Adipocyte (in vitro differentiated cells): Measurements from ENCODE around the gene ZNF425.
"Not testable (repeated sequence)": the region's sequence is repeated elsewhere in the genome, so short reads cannot be mapped to it uniquely, and the experiment has no call there.

ENCODE experiments used
- DNase-seq: peaks from one replicate; pipeline ENCODE4 v3.0.0-alpha.2; 2015; ENCODE audit warnings: low read depth
- H3K27me3 ChIP-seq: replicated peaks from 2 replicates; pipeline ENCODE4 v1.7.0; 2013; ENCODE audit warnings: mild to moderate bottlenecking, low read length, moderate library complexity; ENCODE audit not compliant: control insufficient read depth, insufficient read depth
- H3K36me3 ChIP-seq: 2 replicates; pipeline ENCODE4 v1.7.0; 2013; ENCODE audit warnings: low read length, mild to moderate bottlenecking, moderate library complexity; ENCODE audit not compliant: control insufficient read depth, insufficient read depth, severe bottlenecking
- H3K4me1 ChIP-seq: 2 replicates; pipeline ENCODE4 v1.7.0; 2013; ENCODE audit warnings: mild to moderate bottlenecking, low read length, moderate library complexity; ENCODE audit not compliant: control insufficient read depth, insufficient read depth
- H3K4me3 ChIP-seq: 2 replicates; pipeline ENCODE4 v1.7.0; 2013; ENCODE audit warnings: mild to moderate bottlenecking, low read length, moderate library complexity
- H3K9ac ChIP-seq: 2 replicates; pipeline ENCODE4 v1.7.0; 2013; ENCODE audit warnings: mild to moderate bottlenecking, low read length, moderate library complexity
- H3K9me3 ChIP-seq: 2 replicates; pipeline ENCODE4 v1.7.0; 2013; ENCODE audit warnings: mild to moderate bottlenecking, low read length, moderate library complexity; ENCODE audit not compliant: control insufficient read depth

The ZNF425 gene

GRCh38 chr7:149126662-149127266 lies 640 bp upstream of the ZNF425 start:
- Histone ChIP-seq H3K4me3 (peak overlapping the region; percentile 100), H3K27me3 (no peaks in the 10 kb centered on the region), H3K9me3 (peaks cover 6% of the 10 kb centered on the region), H3K9ac (peak overlapping the region; percentile 100), H3K36me3 (peaks cover 15% of the 10 kb centered on the region), H3K4me1 (peaks cover 12% of the 10 kb centered on the region)
- peak; percentile 63 for DNase-seq

GRCh38 chr7:149125189-149125862 lies 798 bp downstream of the ZNF425 start:
- Histone ChIP-seq H3K9ac (peak overlapping the region; percentile 100), H3K4me3 (peak overlapping the region; percentile 100), H3K36me3 (peaks cover 3% of the 10 kb centered on the region), H3K9me3 (no peaks in the 10 kb centered on the region), H3K4me1 (peaks cover 15% of the 10 kb centered on the region), H3K27me3 (no peaks in the 10 kb centered on the region)
- DNase-seq = peak; percentile 38

- Histone ChIP-seq H3K27me3 (no peaks in the 10 kb centered on the region), H3K4me3 (no peak overlapping the region), H3K9ac (no peak overlapping the region), H3K4me1 (no peaks in the 10 kb centered on the region), H3K36me3 (no peaks in the 10 kb centered on the region), H3K9me3 (no peaks in the 10 kb centered on the region)
- no peak for DNase-seq
Measured at GRCh38 chr7:149109969-149110368, 16.2 kb downstream of the ZNF425 start.

DNA sequence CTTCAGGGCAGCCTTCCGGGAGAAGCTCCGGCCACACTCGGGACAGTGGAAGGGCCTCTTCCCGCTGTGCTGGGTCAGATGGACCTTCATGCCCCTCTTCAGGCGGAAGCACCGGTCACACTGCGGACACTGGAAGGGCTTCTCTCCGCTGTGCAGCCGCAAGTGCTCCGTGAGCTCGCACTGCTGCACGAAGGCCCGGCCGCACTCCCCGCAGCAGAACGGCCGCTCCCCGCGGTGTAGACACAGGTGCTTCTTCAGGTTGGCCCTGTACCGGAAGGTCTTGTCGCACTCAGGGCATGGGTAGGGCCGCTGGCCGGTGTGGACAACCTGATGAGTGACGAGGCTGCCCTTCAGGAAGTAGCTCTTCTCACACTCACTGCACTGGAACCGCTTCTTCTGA lies 21.4 kb downstream of the ZNF425 start:
- Histone ChIP-seq H3K27me3 (no peaks in the 10 kb centered on the region), H3K36me3 (peaks cover 11% of the 10 kb centered on the region), H3K4me3 (no peak overlapping the region), H3K4me1 (no peaks in the 10 kb centered on the region), H3K9me3 (no peaks in the 10 kb centered on the region), H3K9ac (no peak overlapping the region)
- DNase-seq = no peak

GRCh38 chr7:149104214-149104613 lies 21.9 kb downstream of the ZNF425 start:
- H3K36me3 ChIP-seq = peaks cover 11% of the 10 kb centered on the region
- H3K9me3 ChIP-seq = no peaks in the 10 kb centered on the region
- H3K4me1 ChIP-seq = no peaks in the 10 kb centered on the region
- no peak for DNase-seq
- no peaks in the 10 kb centered on the region for H3K27me3 ChIP-seq
- no peak overlapping the region for H3K4me3 ChIP-seq
- no peak overlapping the region for H3K9ac ChIP-seq

DNA sequence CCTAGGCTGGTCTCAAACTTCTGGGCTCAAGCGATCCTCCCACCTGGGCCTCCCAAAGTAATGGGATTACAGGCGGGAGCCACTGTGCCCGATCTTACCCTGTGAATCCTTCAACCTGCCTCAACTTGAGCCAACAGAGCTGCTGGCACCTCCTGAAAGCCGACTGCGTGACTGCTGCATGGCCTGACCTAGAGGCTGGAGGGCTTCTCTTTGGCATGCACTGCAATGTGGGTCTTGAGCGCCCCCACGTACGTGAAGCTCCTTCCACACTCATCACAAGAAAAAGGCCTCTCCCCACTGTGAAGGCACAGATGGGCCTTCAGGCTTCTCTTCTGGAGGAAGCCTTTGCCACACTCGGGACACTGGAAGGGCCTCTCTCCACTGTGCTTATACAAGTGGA lies 22.7 kb downstream of the ZNF425 start:
- Histone ChIP-seq H3K9ac (no peak overlapping the region), H3K4me3 (no peak overlapping the region), H3K9me3 (no peaks in the 10 kb centered on the region), H3K27me3 (no peaks in the 10 kb centered on the region), H3K4me1 (no peaks in the 10 kb centered on the region), H3K36me3 (peaks cover 11% of the 10 kb centered on the region)
- no peak for DNase-seq

DNA sequence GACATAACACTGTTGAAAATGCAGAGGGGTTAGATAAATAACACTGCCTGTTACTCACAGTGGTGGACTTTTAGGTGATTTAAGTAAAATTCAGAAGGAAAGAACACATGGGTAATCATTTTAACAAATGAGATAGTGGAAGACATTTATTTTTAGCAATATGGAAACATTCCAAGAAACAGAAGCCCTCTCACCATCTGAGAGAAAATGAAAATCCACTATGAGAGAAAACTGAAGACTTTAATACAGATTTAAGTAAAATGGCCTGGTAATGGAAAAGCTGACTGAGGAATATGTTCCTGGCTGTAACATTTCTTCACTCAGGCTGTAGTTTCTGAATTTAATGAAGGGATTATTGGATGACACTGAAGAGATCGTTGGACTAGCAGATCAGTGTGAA lies 23.5 kb downstream of the ZNF425 start:
- peaks cover 11% of the 10 kb centered on the region for H3K36me3 ChIP-seq
- no peak overlapping the region for H3K9ac ChIP-seq
- H3K27me3 ChIP-seq = no peaks in the 10 kb centered on the region
- no peak for DNase-seq
- no peaks in the 10 kb centered on the region for H3K4me1 ChIP-seq
- no peaks in the 10 kb centered on the region for H3K9me3 ChIP-seq
- no peak overlapping the region for H3K4me3 ChIP-seq

- Histone ChIP-seq H3K36me3 (peaks cover 11% of the 10 kb centered on the region), H3K4me3 (no peak overlapping the region), H3K27me3 (no peaks in the 10 kb centered on the region), H3K9me3 (no peaks in the 10 kb centered on the region), H3K4me1 (no peaks in the 10 kb centered on the region), H3K9ac (no peak overlapping the region)
- DNase-seq = no peak
Measured at GRCh38 chr7:149100821-149101220, 25.3 kb downstream of the ZNF425 start.

- Histone ChIP-seq H3K4me1 (no peaks in the 10 kb centered on the region), H3K36me3 (peaks cover 6% of the 10 kb centered on the region), H3K27me3 (no peaks in the 10 kb centered on the region), H3K9ac (no peak overlapping the region), H3K4me3 (no peak overlapping the region), H3K9me3 (no peaks in the 10 kb centered on the region)
- DNase-seq = no peak
Measured at GRCh38 chr7:149099058-149099457, 27.1 kb downstream of the ZNF425 start.

GRCh38 chr7:149097088-149097487 lies 29.0 kb downstream of the ZNF425 start:
- no peaks in the 10 kb centered on the region for H3K9me3 ChIP-seq
- no peak for DNase-seq

DNA sequence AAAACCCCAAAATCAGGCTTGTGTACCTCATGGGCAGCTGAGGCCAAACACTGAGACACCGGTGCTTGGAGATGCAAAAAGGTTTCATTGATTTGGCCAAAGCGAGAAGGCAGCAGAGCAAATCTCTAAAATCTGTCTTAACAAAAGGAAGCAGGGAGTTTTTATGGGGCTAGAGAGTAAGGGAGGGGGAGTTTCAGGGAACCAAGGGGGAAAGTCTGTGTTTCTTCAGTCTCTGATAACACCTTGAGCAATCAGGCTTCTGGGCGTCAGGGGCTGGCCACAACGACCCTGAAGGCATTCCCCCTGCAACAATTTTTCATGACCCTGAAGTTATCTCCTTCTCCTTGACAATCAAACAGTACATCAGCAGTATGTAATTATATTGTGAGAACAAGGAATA lies 32.9 kb downstream of the ZNF425 start:
- DNase-seq = no peak
- Histone ChIP-seq H3K4me1 (peaks cover 7% of the 10 kb centered on the region), H3K27me3 (no peaks in the 10 kb centered on the region)

More at GRCh38 chr7:149097088-149097487, 29.0 kb downstream of the ZNF425 start:
- Histone ChIP-seq H3K36me3 (no peaks in the 10 kb centered on the region), H3K4me1 (no peaks in the 10 kb centered on the region), H3K9ac (no peak overlapping the region), H3K4me3 (no peak overlapping the region), H3K27me3 (no peaks in the 10 kb centered on the region)

DNA sequence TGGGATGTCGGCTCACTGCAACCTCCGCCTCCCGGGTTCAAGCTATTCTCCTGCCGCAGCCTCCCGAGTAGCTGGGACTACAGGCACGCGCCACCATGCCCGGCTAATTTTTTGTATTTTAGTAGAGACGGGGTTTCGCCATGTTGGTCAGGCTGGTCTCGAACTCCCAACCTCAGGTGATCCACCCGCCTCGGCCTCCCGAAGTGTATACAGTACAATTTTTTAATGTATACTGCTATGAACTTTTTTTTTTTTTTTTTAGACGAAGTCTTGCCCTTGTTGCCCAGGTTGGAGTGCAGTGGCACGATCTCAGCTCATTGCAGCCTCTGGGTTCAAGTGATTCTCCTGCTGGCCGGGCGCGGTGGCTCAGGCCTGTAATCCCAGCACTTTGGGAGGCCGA lies 33.9 kb downstream of the ZNF425 start:
- H3K36me3 ChIP-seq, H3K4me3 ChIP-seq, H3K27me3 ChIP-seq, H3K9ac ChIP-seq, H3K9me3 ChIP-seq, H3K4me1 ChIP-seq, DNase-seq: not testable (repeated sequence)

More for the DNA sequence above, 32.9 kb downstream of the ZNF425 start:
- H3K4me3 ChIP-seq = no peak overlapping the region
- H3K9ac ChIP-seq = no peak overlapping the region
- no peaks in the 10 kb centered on the region for H3K9me3 ChIP-seq
- H3K36me3 ChIP-seq = no peaks in the 10 kb centered on the region
